ENCODE results near the gene ESD.
"Not testable (repeated sequence)": the region's sequence is repeated elsewhere in the genome, so short reads cannot be mapped to it uniquely, and the experiment has no call there.

The ESD gene

GRCh38 chr13:46783504-46783903 lies 13.5 kb downstream of the ESD start:
- DNase-seq = no peak

GRCh38 chr13:46782691-46783090 lies 14.3 kb downstream of the ESD start:
- no peak for DNase-seq

- DNase-seq = no peak
These were observed 14.9 kb downstream of the ESD start for GRCh38 chr13:46782066-46782465.

GRCh38 chr13:46778890-46779289 lies 18.1 kb downstream of the ESD start:
- peak; percentile 6 for DNase-seq

GRCh38 chr13:46778095-46778494 lies 18.9 kb downstream of the ESD start:
- no peak for DNase-seq

- no peak for DNase-seq
These were observed 21.4 kb downstream of the ESD start for GRCh38 chr13:46775385-46776107.

GRCh38 chr13:46773541-46773940 lies 23.4 kb downstream of the ESD start:
- DNase-seq = no peak

GRCh38 chr13:46771693-46772092 lies 25.3 kb downstream of the ESD start:
- no peak for DNase-seq

GRCh38 chr13:46769925-46770324 lies 27.0 kb downstream of the ESD start:
- DNase-seq = not testable (repeated sequence)

- no peak for DNase-seq
These were observed 35.1 kb downstream of the ESD start for GRCh38 chr13:46761866-46762265.

- DNase-seq = no peak
These were observed 35.8 kb downstream of the ESD start for GRCh38 chr13:46761174-46761573.

GRCh38 chr13:46759846-46760245 lies 37.1 kb downstream of the ESD start:
- DNase-seq = no peak

GRCh38 chr13:46757640-46758039 lies 39.3 kb downstream of the ESD start:
- no peak for DNase-seq

- no peak for DNase-seq
These were observed 40.0 kb downstream of the ESD start for GRCh38 chr13:46756977-46757376.

- DNase-seq = not testable (repeated sequence)
These were observed 41.5 kb downstream of the ESD start for GRCh38 chr13:46755508-46755907.

- no peak for DNase-seq
These were observed 42.1 kb downstream of the ESD start for GRCh38 chr13:46754812-46755211.

- no peak for DNase-seq
These were observed 43.0 kb downstream of the ESD start for GRCh38 chr13:46753917-46754316.

GRCh38 chr13:46753137-46753536 lies 43.8 kb downstream of the ESD start:
- DNase-seq = no peak

GRCh38 chr13:46751811-46752635 lies 44.9 kb downstream of the ESD start:
- DNase-seq = no peak

GRCh38 chr13:46749951-46750350 lies 47.0 kb downstream of the ESD start:
- no peak for DNase-seq

GRCh38 chr13:46748300-46748699 lies 48.7 kb downstream of the ESD start:
- no peak for DNase-seq

GRCh38 chr13:46747031-46747820 lies 49.7 kb downstream of the ESD start:
- DNase-seq = no peak

GRCh38 chr13:46745706-46746105 lies 51.3 kb downstream of the ESD start:
- no peak for DNase-seq

- DNase-seq = no peak
These were observed 51.9 kb downstream of the ESD start for GRCh38 chr13:46745062-46745461.

All from midbrain (tissue), 1 donor.